Measurements from ENCODE around the gene CYREN.
A peak's percentile ranks its signal among the peaks of the same experiment; 100 is the strongest.
"Not testable (repeated sequence)": the region's sequence is repeated elsewhere in the genome, so short reads cannot be mapped to it uniquely, and the experiment has no call there.

The CYREN gene

GRCh38 chr7:135174941-135175340 is 4.4 kb upstream of the CYREN start:
- no peak for DNase-seq

- not testable (repeated sequence) for DNase-seq
Observed at GRCh38 chr7:135173916-135174315, 3.4 kb upstream of the CYREN start.

- peak; percentile 13 for DNase-seq
Observed at GRCh38 chr7:135171581-135172291, 1.2 kb upstream of the CYREN start.

- DNase-seq: not testable (repeated sequence)
Observed at GRCh38 chr7:135170998-135171481, 533 bp upstream of the CYREN start.

GRCh38 chr7:135169964-135170273 is 588 bp downstream of the CYREN start:
- no peak for DNase-seq

GRCh38 chr7:135169141-135169963 is 1.2 kb downstream of the CYREN start:
- peak; percentile 87 for DNase-seq

GRCh38 chr7:135168489-135169140 is 1.9 kb downstream of the CYREN start:
- no peak for DNase-seq

GRCh38 chr7:135168001-135168400 is 2.5 kb downstream of the CYREN start:
- DNase-seq: no peak

GRCh38 chr7:135167365-135167917 is 3.1 kb downstream of the CYREN start:
- DNase-seq: no peak

- DNase-seq: no peak
Observed at GRCh38 chr7:135166338-135166990, 4.0 kb downstream of the CYREN start.

GRCh38 chr7:135165862-135166261 is 4.6 kb downstream of the CYREN start:
- DNase-seq: no peak

- no peak for DNase-seq
Observed at GRCh38 chr7:135164357-135165061, 6.0 kb downstream of the CYREN start.

- no peak for DNase-seq
Observed at GRCh38 chr7:135162382-135163001, 8.0 kb downstream of the CYREN start.

GRCh38 chr7:135161669-135162068 is 8.8 kb downstream of the CYREN start:
- no peak for DNase-seq

- DNase-seq: no peak
Observed at GRCh38 chr7:135160858-135161653, 9.5 kb downstream of the CYREN start.

GRCh38 chr7:135160098-135160857 is 10.2 kb downstream of the CYREN start:
- peak; percentile 15 for DNase-seq

- DNase-seq: no peak
Observed at GRCh38 chr7:135159359-135160085, 11.0 kb downstream of the CYREN start.

- DNase-seq: no peak
Observed at GRCh38 chr7:135158874-135159273, 11.6 kb downstream of the CYREN start.

GRCh38 chr7:135158141-135158655 is 12.3 kb downstream of the CYREN start:
- DNase-seq: no peak

Measured in activated CD4-positive, alpha-beta T cell treated with anti-CD3 and anti-CD28 coated beads, Interleukin-10, Interleukin-2, amounts not matched to agents 100 ng/mL and 50 ng/mL, durations not matched to agents 16 hours and 8 hours (primary cell).